ENCODE results near the gene FUT2. TPM values are rescaled to one million over a fixed set of nuclear protein-coding genes. Genes with fewer than 3 reads are reported as not detected.
"Not testable (repeated sequence)": the region's sequence is repeated elsewhere in the genome, so short reads cannot be mapped to it uniquely, and the experiment has no call there.

The FUT2 gene
- total RNA-seq, 4 donors from 2014 or later: 0.27 to 1.3 TPM; not detected in 2

- peaks cover 0 to 4% of the 10 kb centered on the region in 2 donors for H3K4me1 ChIP-seq
- 70 to 78% methylated on average over 9 of the region's 9 CpGs for WGBS, 2 donors
- TF ChIP-seq CTCF (IDR thresholded peaks at IDR 0.05) (no peak), POLR2A (IDR thresholded peaks at IDR 0.05) (no peak)
- no peaks in the 10 kb centered on the region for H3K36me3 ChIP-seq
- H3K4me3 ChIP-seq (replicated peaks in 1 of 3): no peak overlapping the region
- H3K27ac ChIP-seq: no peak overlapping the region
- H3K27me3 ChIP-seq: no peaks in the 10 kb centered on the region
- intact Hi-C loops (cut with DNase I): no loop called here
- peak in 1 of 2 donors; percentile 18 for DNase-seq
- no peaks in the 10 kb centered on the region for H3K9me3 ChIP-seq
Observed at GRCh38 chr19:48685583-48685982, 10.2 kb upstream of the FUT2 start.

GRCh38 chr19:48686088-48686487 lies 9.7 kb upstream of the FUT2 start:
- H3K9me3 ChIP-seq: no peaks in the 10 kb centered on the region
- 84 to 89% methylated on average over 3 of the region's 3 CpGs for WGBS, 2 donors
- no peak overlapping the region for H3K4me3 ChIP-seq (replicated peaks in 1 of 3)
- intact Hi-C loops (cut with DNase I): no loop called here
- H3K27me3 ChIP-seq: no peaks in the 10 kb centered on the region
- no peak overlapping the region for H3K27ac ChIP-seq
- TF ChIP-seq POLR2A (IDR thresholded peaks at IDR 0.05) (no peak), CTCF (IDR thresholded peaks at IDR 0.05) (no peak)
- no peak for DNase-seq
- peaks cover 0 to 4% of the 10 kb centered on the region in 2 donors for H3K4me1 ChIP-seq
- H3K36me3 ChIP-seq: no peaks in the 10 kb centered on the region

- H3K4me3 ChIP-seq (replicated peaks in 1 of 3); H3K27me3 ChIP-seq; H3K27ac ChIP-seq; intact Hi-C loops (cut with DNase I); H3K9me3 ChIP-seq; H3K36me3 ChIP-seq; H3K4me1 ChIP-seq: not testable (repeated sequence)
- WGBS, 2 donors: 65 to 67% methylated on average over 6 to 7 of the region's 7 CpGs
- peak in 1 of 2 donors; percentile 20 for DNase-seq
Observed at GRCh38 chr19:48686637-48687036, 9.1 kb upstream of the FUT2 start.

- no peak overlapping the region for H3K27ac ChIP-seq
- H3K4me1 ChIP-seq: peaks cover 0 to 4% of the 10 kb centered on the region in 2 donors
- no peak for DNase-seq
- no peak for TF ChIP-seq CTCF (IDR thresholded peaks at IDR 0.05)
- no peaks in the 10 kb centered on the region for H3K27me3 ChIP-seq
- intact Hi-C loops (cut with DNase I): no loop called here
- H3K4me3 ChIP-seq (replicated peaks in 1 of 3): no peak overlapping the region
- 91% methylated on average over 3 of the region's 3 CpGs for WGBS, 2 donors
- no peaks in the 10 kb centered on the region for H3K9me3 ChIP-seq
- H3K36me3 ChIP-seq: no peaks in the 10 kb centered on the region
Observed at GRCh38 chr19:48687776-48688175, 8.0 kb upstream of the FUT2 start.

GRCh38 chr19:48689449-48689848 lies 6.3 kb upstream of the FUT2 start:
- Histone ChIP-seq H3K27ac (no peak overlapping the region), H3K27me3 (no peaks in the 10 kb centered on the region), H3K4me3 (replicated peaks in 1 of 3) (no peak overlapping the region), H3K4me1 (peaks cover 0 to 4% of the 10 kb centered on the region in 2 donors), H3K36me3 (no peaks in the 10 kb centered on the region), H3K9me3 (no peaks in the 10 kb centered on the region)
- TF ChIP-seq POLR2A (IDR thresholded peaks at IDR 0.05) (no peak), CTCF (IDR thresholded peaks at IDR 0.05) (no peak)
- intact Hi-C loops (cut with DNase I): no loop called here
- no peak for DNase-seq
- WGBS, 2 donors: 80 to 84% methylated on average over 7 of the region's 7 CpGs

GRCh38 chr19:48693629-48694028 lies 2.1 kb upstream of the FUT2 start:
- DNase-seq; intact Hi-C loops (cut with DNase I); H3K9me3 ChIP-seq; H3K4me3 ChIP-seq (replicated peaks in 1 of 3); H3K36me3 ChIP-seq; H3K27ac ChIP-seq; H3K27me3 ChIP-seq: not testable (repeated sequence)
- peaks cover 10 to 12% of the 10 kb centered on the region in 2 donors for H3K4me1 ChIP-seq
- WGBS, 2 donors: 89 to 90% methylated on average over 9 of the region's 9 CpGs

Measured in thyroid gland (tissue), 4 donors.